Activated naive CD8-positive, alpha-beta T cell treated with anti-CD3 and anti-CD28 coated beads for 36 hours (primary cell): ENCODE data around the gene STK32C. TPM values are rescaled to one million over a fixed set of nuclear protein-coding genes. Genes with fewer than 3 reads are reported as not detected.

Source experiments
- DNase-seq: peaks from one replicate; pipeline ENCODE4 v3.0.0; 2021
- H3K27ac Mint-ChIP-seq: one replicate; pipeline ENCODE4 v1.8.0; 2022; ENCODE audit warnings: mild to moderate bottlenecking, moderate library complexity, mixed read lengths
- H3K27me3 Mint-ChIP-seq: one replicate; pipeline ENCODE4 v1.8.0; 2022; ENCODE audit warnings: mild to moderate bottlenecking, mixed read lengths
- H3K36me3 Mint-ChIP-seq: one replicate; pipeline ENCODE4 v1.8.0; 2021; ENCODE audit warnings: mild to moderate bottlenecking, mixed read lengths
- H3K4me1 Mint-ChIP-seq: one replicate; pipeline ENCODE4 v1.8.0; 2021; ENCODE audit warnings: mixed read lengths
- H3K4me3 Mint-ChIP-seq: one replicate; pipeline ENCODE4 v1.8.0; 2022; ENCODE audit warnings: mild to moderate bottlenecking, moderate library complexity, mixed read lengths
- H3K9me3 Mint-ChIP-seq: one replicate; pipeline ENCODE4 v1.8.0; 2022; ENCODE audit warnings: mixed read lengths
- total RNA-seq, 2 experiments: library from RNA; stranded (reverse); gene quantifications; one replicate each; pipeline ENCODE4 v1.2.3, GENCODE V29; 2021

Gene STK32C
- total RNA-seq, 2 experiments from 2014 or later = 15.3 to 16.2 TPM

GRCh38 chr10:132293813-132294520 lies 13.8 kb downstream of the STK32C start:
- Mint-ChIP-seq H3K27ac (no peak overlapping the region), H3K9me3 (no peaks in the 10 kb centered on the region), H3K36me3 (peaks cover 2% of the 10 kb centered on the region), H3K4me1 (no peaks in the 10 kb centered on the region), H3K4me3 (no peak overlapping the region), H3K27me3 (no peaks in the 10 kb centered on the region)
- DNase-seq = no peak

- Mint-ChIP-seq H3K36me3 (peaks cover 2% of the 10 kb centered on the region), H3K9me3 (no peaks in the 10 kb centered on the region), H3K4me3 (no peak overlapping the region), H3K27me3 (no peaks in the 10 kb centered on the region), H3K27ac (no peak overlapping the region), H3K4me1 (no peaks in the 10 kb centered on the region)
- DNase-seq = no peak
These were observed 14.4 kb downstream of the STK32C start for GRCh38 chr10:132293201-132293812.

- no peak for DNase-seq
- Mint-ChIP-seq H3K9me3 (no peaks in the 10 kb centered on the region), H3K36me3 (peaks cover 2% of the 10 kb centered on the region), H3K4me3 (no peak overlapping the region), H3K27me3 (no peaks in the 10 kb centered on the region), H3K4me1 (no peaks in the 10 kb centered on the region), H3K27ac (no peak overlapping the region)
These were observed 15.2 kb downstream of the STK32C start for GRCh38 chr10:132292287-132293200.

- Mint-ChIP-seq H3K27ac (no peak overlapping the region), H3K9me3 (no peaks in the 10 kb centered on the region), H3K27me3 (no peaks in the 10 kb centered on the region), H3K36me3 (peaks cover 2% of the 10 kb centered on the region), H3K4me1 (no peaks in the 10 kb centered on the region), H3K4me3 (no peak overlapping the region)
- no peak for DNase-seq
These were observed 15.9 kb downstream of the STK32C start for GRCh38 chr10:132291826-132292225.

- H3K36me3 Mint-ChIP-seq = peaks cover 2% of the 10 kb centered on the region
- H3K27ac Mint-ChIP-seq = no peak overlapping the region
- H3K27me3 Mint-ChIP-seq = no peaks in the 10 kb centered on the region
- no peak for DNase-seq
- no peak overlapping the region for H3K4me3 Mint-ChIP-seq
- no peaks in the 10 kb centered on the region for H3K9me3 Mint-ChIP-seq
- no peaks in the 10 kb centered on the region for H3K4me1 Mint-ChIP-seq
These were observed 17.1 kb downstream of the STK32C start for GRCh38 chr10:132290631-132291030.

- Mint-ChIP-seq H3K27ac (no peak overlapping the region), H3K4me1 (no peaks in the 10 kb centered on the region), H3K36me3 (peaks cover 2% of the 10 kb centered on the region), H3K27me3 (no peaks in the 10 kb centered on the region), H3K9me3 (no peaks in the 10 kb centered on the region), H3K4me3 (no peak overlapping the region)
- DNase-seq = no peak
These were observed 18.3 kb downstream of the STK32C start for GRCh38 chr10:132289439-132289838.

GRCh38 chr10:132283604-132284382 lies 24.0 kb downstream of the STK32C start:
- Mint-ChIP-seq H3K9me3 (no peaks in the 10 kb centered on the region), H3K27me3 (no peaks in the 10 kb centered on the region), H3K27ac (no peak overlapping the region), H3K36me3 (peaks cover 2% of the 10 kb centered on the region), H3K4me3 (no peak overlapping the region), H3K4me1 (no peaks in the 10 kb centered on the region)
- no peak for DNase-seq

- no peak for DNase-seq
- Mint-ChIP-seq H3K4me1 (no peaks in the 10 kb centered on the region), H3K9me3 (no peaks in the 10 kb centered on the region), H3K27me3 (no peaks in the 10 kb centered on the region), H3K36me3 (peaks cover 2% of the 10 kb centered on the region), H3K4me3 (no peak overlapping the region), H3K27ac (no peak overlapping the region)
These were observed 24.8 kb downstream of the STK32C start for GRCh38 chr10:132282667-132283603.

- no peak overlapping the region for H3K27ac Mint-ChIP-seq
- H3K4me1 Mint-ChIP-seq = no peaks in the 10 kb centered on the region
- DNase-seq = no peak
- H3K27me3 Mint-ChIP-seq = no peaks in the 10 kb centered on the region
- H3K4me3 Mint-ChIP-seq = no peak overlapping the region
- H3K36me3 Mint-ChIP-seq = peaks cover 2% of the 10 kb centered on the region
- no peaks in the 10 kb centered on the region for H3K9me3 Mint-ChIP-seq
These were observed 25.7 kb downstream of the STK32C start for GRCh38 chr10:132281915-132282666.

- H3K27me3 Mint-ChIP-seq = no peaks in the 10 kb centered on the region
- no peak overlapping the region for H3K27ac Mint-ChIP-seq
- no peak overlapping the region for H3K4me3 Mint-ChIP-seq
- DNase-seq = no peak
- H3K9me3 Mint-ChIP-seq = no peaks in the 10 kb centered on the region
- no peaks in the 10 kb centered on the region for H3K4me1 Mint-ChIP-seq
- peaks cover 2% of the 10 kb centered on the region for H3K36me3 Mint-ChIP-seq
These were observed 27.1 kb downstream of the STK32C start for GRCh38 chr10:132280646-132281074.

- Mint-ChIP-seq H3K27ac (no peak overlapping the region), H3K27me3 (no peaks in the 10 kb centered on the region), H3K4me1 (no peaks in the 10 kb centered on the region), H3K36me3 (peaks cover 2% of the 10 kb centered on the region), H3K9me3 (no peaks in the 10 kb centered on the region), H3K4me3 (no peak overlapping the region)
- no peak for DNase-seq
These were observed 27.7 kb downstream of the STK32C start for GRCh38 chr10:132279873-132280645.

- Mint-ChIP-seq H3K4me3 (no peak overlapping the region), H3K27ac (no peak overlapping the region), H3K4me1 (no peaks in the 10 kb centered on the region), H3K36me3 (peaks cover 2% of the 10 kb centered on the region), H3K9me3 (no peaks in the 10 kb centered on the region), H3K27me3 (no peaks in the 10 kb centered on the region)
- DNase-seq = no peak
These were observed 30.4 kb downstream of the STK32C start for GRCh38 chr10:132277311-132277741.

- Mint-ChIP-seq H3K27me3 (no peaks in the 10 kb centered on the region), H3K4me3 (no peak overlapping the region), H3K36me3 (peaks cover 2% of the 10 kb centered on the region), H3K27ac (no peak overlapping the region), H3K4me1 (no peaks in the 10 kb centered on the region), H3K9me3 (no peaks in the 10 kb centered on the region)
- no peak for DNase-seq
These were observed 31.0 kb downstream of the STK32C start for GRCh38 chr10:132276706-132277105.
